NCI-H2029 treated with DMSO at 0.1 percent for 48 hours (cell line): Measurements from ENCODE around the gene EXOC3L4.

Experiments used
- DNase-seq: peaks from one replicate; lab custom pipeline; 2025; lab: John Stamatoyannopoulos, UW

Gene EXOC3L4

GRCh38 chr14:103091041-103091882, 3.3 kb upstream of the EXOC3L4 start:
- no peak for DNase-seq

GRCh38 chr14:103091883-103092222, 2.7 kb upstream of the EXOC3L4 start:
- no peak for DNase-seq

- no peak for DNase-seq
Measured at GRCh38 chr14:103093856-103094405, 594 bp upstream of the EXOC3L4 start.

GRCh38 chr14:103095210-103095778, 769 bp downstream of the EXOC3L4 start:
- DNase-seq: no peak

- no peak for DNase-seq
Measured at GRCh38 chr14:103096387-103096786, 1.9 kb downstream of the EXOC3L4 start.

- DNase-seq: no peak
Measured at GRCh38 chr14:103097244-103097993, 2.9 kb downstream of the EXOC3L4 start.

GRCh38 chr14:103097994-103098957, 3.8 kb downstream of the EXOC3L4 start:
- DNase-seq: no peak

GRCh38 chr14:103099081-103099732, 4.7 kb downstream of the EXOC3L4 start:
- no peak for DNase-seq

- no peak for DNase-seq
Measured at GRCh38 chr14:103099733-103100280, 5.3 kb downstream of the EXOC3L4 start.

GRCh38 chr14:103100281-103101121, 6.0 kb downstream of the EXOC3L4 start:
- DNase-seq: no peak

GRCh38 chr14:103101257-103101962, 6.9 kb downstream of the EXOC3L4 start:
- no peak for DNase-seq

GRCh38 chr14:103101963-103102688, 7.6 kb downstream of the EXOC3L4 start:
- no peak for DNase-seq

GRCh38 chr14:103102689-103103260, 8.2 kb downstream of the EXOC3L4 start:
- DNase-seq: no peak

- no peak for DNase-seq
Measured at GRCh38 chr14:103103461-103104388, 9.2 kb downstream of the EXOC3L4 start.

GRCh38 chr14:103104389-103104653, 9.8 kb downstream of the EXOC3L4 start:
- no peak for DNase-seq

- no peak for DNase-seq
Measured at GRCh38 chr14:103104654-103105452, 10.3 kb downstream of the EXOC3L4 start.
